IMR-90 (cell line): Measurements from ENCODE around the gene F2RL3. TPM values are rescaled to one million over a fixed set of nuclear protein-coding genes. Genes with fewer than 3 reads are reported as not detected.

Experiments used
- BHLHE40 ChIP-seq: fragments of 150-350 bp; IDR thresholded peaks from 2 replicates; pipeline ENCODE4 v1.6.1; 2016; ENCODE audit warnings: mild to moderate bottlenecking, low read depth, low read length
- MXI1 ChIP-seq: IDR thresholded peaks from 2 replicates; pipeline ENCODE4 v1.6.1; 2012; ENCODE audit warnings: low read depth, mild to moderate bottlenecking, low read length, moderate library complexity, borderline replicate concordance
- polyA plus RNA-seq, 3 experiments: library from polyadenylated mRNA; depleted of rRNA; stranded (reverse); fragments of >200 nt; gene quantifications; 2 replicates each; pipeline ENCODE4 v1.2.3, GENCODE V29; 2012; ENCODE audit warnings: low replicate concordance in 1 of 3
- total RNA-seq: library from RNA; depleted of rRNA; stranded (reverse); fragments of >200 nt; gene quantifications from 2 replicates; pipeline ENCODE4 v1.2.3, GENCODE V29; 2012

Gene F2RL3
- total and polyA plus RNA-seq, 2 of the 4 experiments (the other 2 are of a cell fraction), result 0.03 TPM; not detected in 1

DNA sequence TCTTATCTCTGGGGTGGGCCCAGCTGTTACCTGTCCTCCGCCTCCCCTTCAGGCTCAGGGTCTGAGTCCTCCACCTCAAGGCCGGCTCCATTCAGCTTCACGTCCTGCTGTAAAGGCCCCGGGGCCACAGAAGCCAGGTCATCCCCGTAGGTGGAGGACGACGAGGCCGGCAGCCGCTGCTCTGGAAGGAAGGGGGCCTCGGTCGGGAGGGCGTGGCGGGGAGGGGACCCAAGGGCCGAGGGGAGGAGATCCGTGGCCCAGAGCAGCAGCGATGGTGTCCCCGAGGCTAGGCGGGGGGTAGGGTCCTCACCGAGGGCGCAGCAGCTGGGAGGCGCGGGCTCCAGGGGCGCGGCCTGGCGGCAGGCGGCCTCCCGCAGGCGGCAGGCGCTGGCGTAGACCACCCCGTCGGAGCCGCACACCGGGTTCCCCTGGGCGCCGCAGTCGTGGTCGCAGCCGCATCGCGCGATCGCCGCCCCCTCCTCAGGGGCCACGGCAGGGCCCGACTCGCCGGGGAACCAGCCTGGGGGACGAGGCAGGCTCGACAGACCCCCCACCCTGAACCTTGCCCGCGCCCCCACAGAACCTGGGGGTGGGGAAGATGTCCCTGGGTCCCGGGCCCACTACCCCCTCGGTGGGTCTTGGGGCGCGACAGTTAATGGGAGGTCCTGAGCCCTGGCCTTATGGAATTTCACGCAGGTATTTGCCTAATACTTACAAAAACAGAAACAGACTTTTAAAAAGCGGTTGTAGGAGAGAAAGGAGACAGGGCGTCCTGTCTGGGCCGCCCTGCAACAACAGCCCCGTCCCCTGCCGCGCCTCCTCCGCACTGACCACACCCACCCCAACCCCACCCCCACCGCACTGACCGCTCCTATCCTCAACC lies 7.6 kb downstream of the F2RL3 start (continued):
- TF ChIP-seq BHLHE40, result no peak
- no peak for TF ChIP-seq MXI1
